ENCODE results near the gene FHOD3. TPM values are rescaled to one million over a fixed set of nuclear protein-coding genes. Genes with fewer than 3 reads are reported as not detected.
A peak's percentile ranks its signal among the peaks of the same experiment; 100 is the strongest.

FHOD3 gene
- total and polyA plus RNA-seq, 11 donors = 109 to 532 (median 262) TPM

- intact Hi-C loops (cut with DNase I) = no loop called here
- H3K27me3 ChIP-seq = no peaks in the 10 kb centered on the region
- no peak for TF ChIP-seq POLR2A (IDR thresholded peaks at IDR 0.05)
- TF ChIP-seq, protein P1, sequence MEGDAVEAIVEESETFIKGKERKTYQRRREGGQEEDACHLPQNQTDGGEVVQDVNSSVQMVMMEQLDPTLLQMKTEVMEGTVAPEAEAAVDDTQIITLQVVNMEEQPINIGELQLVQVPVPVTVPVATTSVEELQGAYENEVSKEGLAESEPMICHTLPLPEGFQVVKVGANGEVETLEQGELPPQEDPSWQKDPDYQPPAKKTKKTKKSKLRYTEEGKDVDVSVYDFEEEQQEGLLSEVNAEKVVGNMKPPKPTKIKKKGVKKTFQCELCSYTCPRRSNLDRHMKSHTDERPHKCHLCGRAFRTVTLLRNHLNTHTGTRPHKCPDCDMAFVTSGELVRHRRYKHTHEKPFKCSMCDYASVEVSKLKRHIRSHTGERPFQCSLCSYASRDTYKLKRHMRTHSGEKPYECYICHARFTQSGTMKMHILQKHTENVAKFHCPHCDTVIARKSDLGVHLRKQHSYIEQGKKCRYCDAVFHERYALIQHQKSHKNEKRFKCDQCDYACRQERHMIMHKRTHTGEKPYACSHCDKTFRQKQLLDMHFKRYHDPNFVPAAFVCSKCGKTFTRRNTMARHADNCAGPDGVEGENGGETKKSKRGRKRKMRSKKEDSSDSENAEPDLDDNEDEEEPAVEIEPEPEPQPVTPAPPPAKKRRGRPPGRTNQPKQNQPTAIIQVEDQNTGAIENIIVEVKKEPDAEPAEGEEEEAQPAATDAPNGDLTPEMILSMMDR (IDR thresholded peaks at IDR 0.05) = no peak
- DNase-seq = no peak
- H3K4me1 ChIP-seq = peaks cover 0 to 9% (median 0%) of the 10 kb centered on the region in 12 donors
- no peaks in the 10 kb centered on the region for H3K9me3 ChIP-seq
- WGBS, 4 donors = 69 to 78% (median 75%) methylated on average over 9 of the region's 9 CpGs
- peak overlapping the region in 1 of 12 donors; percentile 72 for H3K27ac ChIP-seq
- no peak for ATAC-seq
- no peak overlapping the region for H3K4me3 ChIP-seq
- peaks cover 0 to 39% (median 3%) of the 10 kb centered on the region in 9 donors for H3K36me3 ChIP-seq
Observed at GRCh38 chr18:36692921-36693332, 395.4 kb downstream of the FHOD3 start.

- ATAC-seq (no peak), DNase-seq (no peak)
- TF ChIP-seq, protein P1 (IDR thresholded peaks at IDR 0.05) = no peak
- TF ChIP-seq POLR2A (IDR thresholded peaks at IDR 0.05) = no peak
- 66 to 72% (median 69%) methylated on average over 15 of the region's 15 CpGs for WGBS, 4 donors
- Histone ChIP-seq H3K4me1 (peaks cover 0 to 4% (median 0%) of the 10 kb centered on the region in 12 donors), H3K4me3 (no peak overlapping the region), H3K27me3 (no peaks in the 10 kb centered on the region), H3K9me3 (no peaks in the 10 kb centered on the region), H3K36me3 (peaks cover 0 to 50% (median 3%) of the 10 kb centered on the region in 9 donors), H3K27ac (peak overlapping the region in 1 of 12 donors; percentile 72)
- intact Hi-C loops (cut with DNase I) = no loop called here
Observed at GRCh38 chr18:36693931-36694620, 396.6 kb downstream of the FHOD3 start.

DNA sequence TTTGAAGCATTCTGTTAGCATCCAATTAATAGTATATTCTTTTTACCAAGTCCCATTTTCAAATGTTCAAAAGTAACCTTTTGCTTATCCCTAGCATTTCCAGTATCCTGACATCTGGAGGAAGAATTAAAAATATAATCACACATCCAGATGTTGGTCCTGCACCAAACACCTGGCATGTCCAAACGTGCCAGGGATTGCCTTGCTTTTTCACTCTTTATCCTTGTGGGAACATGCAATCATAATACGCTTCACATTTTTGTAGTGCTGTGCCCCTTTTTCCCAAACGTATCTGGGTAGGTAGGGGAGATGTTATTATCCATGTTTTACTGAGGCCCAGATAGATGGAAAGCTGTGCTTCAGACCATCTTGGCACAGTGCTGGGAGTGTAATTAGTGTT lies 398.3 kb downstream of the FHOD3 start:
- Histone ChIP-seq H3K27ac (no peak overlapping the region), H3K4me1 (no peaks in the 10 kb centered on the region), H3K27me3 (no peaks in the 10 kb centered on the region), H3K36me3 (peaks cover 0 to 53% (median 3%) of the 10 kb centered on the region in 9 donors), H3K4me3 (no peak overlapping the region), H3K9me3 (no peaks in the 10 kb centered on the region)
- intact Hi-C loops (cut with DNase I) = no loop called here
- WGBS, 4 donors = 58 to 69% (median 61%) methylated on average over 3 of the region's 3 CpGs
- DNase-seq = no peak
- no peak for ATAC-seq
- TF ChIP-seq, protein P1 (IDR thresholded peaks at IDR 0.05) = no peak
- TF ChIP-seq POLR2A (IDR thresholded peaks at IDR 0.05) = no peak

GRCh38 chr18:36697905-36698304 lies 400.4 kb downstream of the FHOD3 start:
- DNase-seq = no peak
- no peaks in the 10 kb centered on the region for H3K27me3 ChIP-seq
- WGBS, 4 donors = 72 to 78% (median 74%) methylated on average over 2 of the region's 2 CpGs
- no peaks in the 10 kb centered on the region for H3K9me3 ChIP-seq
- TF ChIP-seq POLR2A (IDR thresholded peaks at IDR 0.05) = no peak
- TF ChIP-seq, protein P1 (IDR thresholded peaks at IDR 0.05) = no peak
- H3K4me1 ChIP-seq = peaks cover 0 to 8% (median 0%) of the 10 kb centered on the region in 12 donors
- no peak overlapping the region for H3K4me3 ChIP-seq
- H3K36me3 ChIP-seq = peaks cover 0 to 45% (median 0%) of the 10 kb centered on the region in 9 donors
- intact Hi-C loops (cut with DNase I) = no loop called here
- peak in 2 of 4 donors; percentile 8 to 14 for ATAC-seq
- no peak overlapping the region for H3K27ac ChIP-seq
